Neuronal stem cell (in vitro differentiated cells): ENCODE results near the gene PCDHGB5.
"Not testable (repeated sequence)": the region's sequence is repeated elsewhere in the genome, so short reads cannot be mapped to it uniquely, and the experiment has no call there.

Source experiments
- DNase-seq: peaks from one replicate; pipeline ENCODE4 v3.0.0-alpha.2; 2013; ENCODE audit warnings: low spot score
- H2AFZ ChIP-seq: one replicate; pipeline ENCODE4 v1.6.1; 2013; ENCODE audit warnings: mild to moderate bottlenecking, low read length, inconsistent platforms
- H2AK5ac ChIP-seq: 2 replicates; pipeline ENCODE4 v1.6.1; 2013; ENCODE audit warnings: low read depth, mild to moderate bottlenecking, inconsistent platforms, low read length, moderate library complexity, mixed read lengths
- H2BK120ac ChIP-seq: 2 replicates; pipeline ENCODE4 v1.6.1; 2013; ENCODE audit warnings: low read depth, mild to moderate bottlenecking, inconsistent platforms, low read length, moderate library complexity, mixed read lengths
- H2BK12ac ChIP-seq: one replicate; pipeline ENCODE4 v1.6.1; 2013; ENCODE audit warnings: low read length, inconsistent platforms
- H2BK15ac ChIP-seq: 2 replicates; pipeline ENCODE4 v1.6.1; 2013; ENCODE audit warnings: mild to moderate bottlenecking, low read length, inconsistent platforms, mixed read lengths
- H2BK5ac ChIP-seq: one replicate; pipeline ENCODE4 v1.6.1; 2013; ENCODE audit warnings: inconsistent platforms, mild to moderate bottlenecking, low read length, moderate library complexity
- H3K14ac ChIP-seq: one replicate; pipeline ENCODE4 v1.6.1; 2013; ENCODE audit warnings: low read length, inconsistent platforms
- H3K18ac ChIP-seq: 2 replicates; pipeline ENCODE4 v1.6.1; 2013; ENCODE audit warnings: low read length, inconsistent platforms
- H3K23ac ChIP-seq: 2 replicates; pipeline ENCODE4 v1.6.1; 2013; ENCODE audit warnings: low read depth, mild to moderate bottlenecking, mixed read lengths, low read length, inconsistent platforms; ENCODE audit not compliant: poor library complexity
- H3K27ac ChIP-seq: replicated peaks from 3 replicates; pipeline ENCODE4 v1.5.1; 2013; ENCODE audit warnings: low read length, inconsistent platforms
- H3K27me3 ChIP-seq, 3 experiments: 2 replicates each; pipeline ENCODE4 v1.6.1; 2013; ENCODE audit warnings: low read length in 3 of 3, mild to moderate bottlenecking in 2 of 3, inconsistent platforms in 1 of 3, low read depth in 1 of 3, mixed read lengths in 1 of 3, moderate library complexity in 1 of 3; ENCODE audit not compliant: control insufficient read depth in 3 of 3, insufficient read depth in 3 of 3
- H3K36me3 ChIP-seq, 2 donors: replicated peaks in 1 of 2; 2 replicates each; pipeline ENCODE4 v1.6.1; 2013; ENCODE audit warnings: low read length in 2 of 2; ENCODE audit not compliant: control insufficient read depth in 2 of 2, insufficient read depth in 2 of 2
- H3K4ac ChIP-seq: 2 replicates; pipeline ENCODE4 v1.6.1; 2013; ENCODE audit warnings: inconsistent platforms, mild to moderate bottlenecking, low read length, moderate library complexity
- H3K4me1 ChIP-seq, 2 donors: 1 replicate in 1 of 2; 2 replicates in 1 of 2; pipeline ENCODE4 v1.6.1; 2013; ENCODE audit warnings: low read length in 2 of 2, low read depth in 1 of 2; ENCODE audit not compliant: control insufficient read depth in 2 of 2, insufficient read depth in 1 of 2
- H3K4me2 ChIP-seq: one replicate; pipeline ENCODE4 v1.6.1; 2013; ENCODE audit warnings: mild to moderate bottlenecking, low read length, inconsistent platforms; ENCODE audit not compliant: insufficient read depth, poor library complexity, severe bottlenecking
- H3K4me3 ChIP-seq, 2 donors: 2 replicates each; pipeline ENCODE4 v1.5.1; 2013; ENCODE audit warnings: low read length in 2 of 2, mild to moderate bottlenecking in 2 of 2, inconsistent platforms in 1 of 2, moderate library complexity in 1 of 2
- H3K79me1 ChIP-seq: one replicate; pipeline ENCODE4 v1.6.1; 2013; ENCODE audit warnings: low read depth, mild to moderate bottlenecking, inconsistent platforms, low read length, moderate library complexity
- H3K9ac ChIP-seq: one replicate; pipeline ENCODE4 v1.6.1; 2013; ENCODE audit warnings: mild to moderate bottlenecking, low read depth, low read length, inconsistent platforms; ENCODE audit not compliant: poor library complexity
- H3K9me3 ChIP-seq, 2 donors: replicated peaks in 1 of 2; 2 replicates each; pipeline versions ENCODE3 to v1.6.1; 2013; ENCODE audit warnings: low read length in 2 of 2, mild to moderate bottlenecking in 2 of 2, inconsistent platforms in 1 of 2, low read depth in 1 of 2, mixed read lengths in 1 of 2, moderate library complexity in 1 of 2; ENCODE audit not compliant: control insufficient read depth in 2 of 2, insufficient read depth in 1 of 2
- H4K8ac ChIP-seq: one replicate; pipeline ENCODE4 v1.6.1; 2013; ENCODE audit warnings: low read depth, mild to moderate bottlenecking, inconsistent platforms, low read length, moderate library complexity
- H4K91ac ChIP-seq: one replicate; pipeline ENCODE4 v1.6.1; 2013; ENCODE audit warnings: low read length, low read depth, mild to moderate bottlenecking, inconsistent platforms; ENCODE audit not compliant: poor library complexity
- WGBS, 2 donors: extraction: QIAGEN DNeasy Blood & Tissue Kit; methylation state at CpG; one replicate each; pipeline ENCODE4 v1.1.7; 2013; ENCODE audit warnings: missing lambda C conversion rate in 2 of 2, mixed read lengths in 1 of 2; ENCODE audit not compliant: insufficient read length in 2 of 2, insufficient replicate concordance in 1 of 2; ENCODE audit errors: extremely low coverage in 2 of 2; 5-methylcytosine and 5-hydroxymethylcytosine counted together

The PCDHGB5 gene

DNA sequence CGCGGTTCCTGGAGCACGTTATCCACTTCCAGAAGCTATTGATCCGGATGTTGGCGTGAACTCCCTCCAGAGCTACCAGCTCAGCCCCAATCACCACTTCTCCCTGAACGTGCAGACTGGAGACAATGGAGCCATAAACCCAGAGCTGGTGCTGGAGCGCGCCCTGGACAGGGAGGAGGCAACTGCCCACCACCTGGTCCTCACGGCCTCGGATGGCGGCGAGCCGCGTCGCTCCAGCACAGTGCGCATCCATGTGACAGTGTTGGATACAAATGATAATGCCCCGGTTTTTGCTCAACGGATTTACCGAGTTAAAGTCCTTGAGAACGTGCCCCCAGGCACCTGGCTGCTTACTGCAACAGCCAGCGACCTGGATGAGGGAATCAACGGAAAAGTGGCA, 5.6 kb downstream of the PCDHGB5 start:
- H3K23ac ChIP-seq: no peak overlapping the region
- no CpG with 5 or more reads among the region's 22 CpGs for WGBS, 2 donors
- H3K4me1 ChIP-seq: no peaks in the 10 kb centered on the region
- no peak overlapping the region for H3K9ac ChIP-seq
- no peak overlapping the region for H2AK5ac ChIP-seq
- peaks cover 33 to 84% of the 10 kb centered on the region in 2 donors for H3K9me3 ChIP-seq
- no peak overlapping the region for H3K14ac ChIP-seq
- H4K91ac ChIP-seq: no peak overlapping the region
- no peak overlapping the region for H2BK12ac ChIP-seq
- H2AFZ ChIP-seq: no peak overlapping the region
- H2BK5ac ChIP-seq: no peak overlapping the region
- no peaks in the 10 kb centered on the region for H3K27me3 ChIP-seq
- no peak overlapping the region for H2BK120ac ChIP-seq
- no peak for DNase-seq
- H4K8ac ChIP-seq: no peak overlapping the region
- no peak overlapping the region for H3K18ac ChIP-seq
- H2BK15ac ChIP-seq: no peak overlapping the region
- no peaks in the 10 kb centered on the region for H3K36me3 ChIP-seq
- H3K4me2 ChIP-seq: no peak overlapping the region
- no peak overlapping the region for H3K4me3 ChIP-seq
- no peaks in the 10 kb centered on the region for H3K79me1 ChIP-seq
- no peak overlapping the region for H3K4ac ChIP-seq
- H3K27ac ChIP-seq: no peak overlapping the region

- not testable (repeated sequence) for H2BK15ac ChIP-seq, H2BK120ac ChIP-seq, H2BK5ac ChIP-seq, H3K14ac ChIP-seq, H3K23ac ChIP-seq, H2BK12ac ChIP-seq, H3K27me3 ChIP-seq, H4K8ac ChIP-seq, H4K91ac ChIP-seq, H3K79me1 ChIP-seq, H2AK5ac ChIP-seq, H3K9ac ChIP-seq, H3K4me1 ChIP-seq, H3K4ac ChIP-seq
- peak; percentile 66 for DNase-seq
- Histone ChIP-seq H3K9me3 (peaks cover 42 to 93% of the 10 kb centered on the region in 2 donors), H3K36me3 (peaks cover 6 to 18% of the 10 kb centered on the region in 2 donors), H3K4me2 (peak within 1 kb of the TSS; percentile 56), H3K4me3 (peak within 1 kb of the TSS; percentile 48 to 83), H3K18ac (peak within 1 kb of the TSS; percentile 6), H3K27ac (peak within 1 kb of the TSS; percentile 62), H2AFZ (peak within 1 kb of the TSS; percentile 70)
- no CpG with 5 or more reads among the region's 51 CpGs for WGBS, 2 donors
These were observed 10.2 kb downstream of the PCDHGB5 start, which contains the start of gene PCDHGB6 for GRCh38 chr5:141407790-141408505. TSS of gene PCDHGB6 (plus strand) at chr5:141408021. CDS start at chr5:141408203, 182 bp downstream.

GRCh38 chr5:141409598-141410306, 12.0 kb downstream of the PCDHGB5 start:
- WGBS, 2 donors: no CpG with 5 or more reads among the region's 64 CpGs

GRCh38 chr5:141411575-141411974, 13.8 kb downstream of the PCDHGB5 start:
- Histone ChIP-seq H2BK120ac (no peak overlapping the region), H3K4me2 (no peak overlapping the region), H3K9me3 (peaks cover 49 to 93% of the 10 kb centered on the region in 2 donors), H3K27me3 (no peaks in the 10 kb centered on the region), H3K14ac (no peak overlapping the region), H3K23ac (no peak overlapping the region), H3K36me3 (peaks cover 18 to 44% of the 10 kb centered on the region in 2 donors), H3K9ac (no peak overlapping the region), H3K4ac (no peak overlapping the region), H3K4me1 (no peaks in the 10 kb centered on the region), H3K79me1 (no peaks in the 10 kb centered on the region), H2BK12ac (no peak overlapping the region), H2AFZ (no peak overlapping the region), H2AK5ac (no peak overlapping the region), H2BK15ac (no peak overlapping the region), H3K4me3 (no peak overlapping the region), H3K18ac (no peak overlapping the region), H4K8ac (no peak overlapping the region), H3K27ac (no peak overlapping the region), H2BK5ac (no peak overlapping the region), H4K91ac (no peak overlapping the region)
- no CpG with 5 or more reads among the region's 3 CpGs for WGBS, 2 donors
- no peak for DNase-seq

More at GRCh38 chr5:141409598-141410306, 12.0 kb downstream of the PCDHGB5 start:
- H3K23ac ChIP-seq: no peak overlapping the region
- H2BK12ac ChIP-seq: no peak overlapping the region
- no peaks in the 10 kb centered on the region for H3K27me3 ChIP-seq
- H4K91ac ChIP-seq: no peak overlapping the region
- no peak overlapping the region for H3K4ac ChIP-seq
- H3K14ac ChIP-seq: no peak overlapping the region
- no peak for DNase-seq
- H2BK5ac ChIP-seq: no peak overlapping the region
- no peak overlapping the region for H2AFZ ChIP-seq
- H3K27ac ChIP-seq: no peak overlapping the region
- no peak overlapping the region for H3K9ac ChIP-seq
- no peak overlapping the region for H4K8ac ChIP-seq
- no peaks in the 10 kb centered on the region for H3K79me1 ChIP-seq
- H2BK120ac ChIP-seq: no peak overlapping the region
- peaks cover 51 to 93% of the 10 kb centered on the region in 2 donors for H3K9me3 ChIP-seq
- peaks cover 17 to 35% of the 10 kb centered on the region in 2 donors for H3K36me3 ChIP-seq
- no peak overlapping the region for H3K4me2 ChIP-seq
- H2BK15ac ChIP-seq: no peak overlapping the region
- H3K4me3 ChIP-seq: no peak overlapping the region
- H3K4me1 ChIP-seq: no peaks in the 10 kb centered on the region
- no peak overlapping the region for H3K18ac ChIP-seq
- no peak overlapping the region for H2AK5ac ChIP-seq
